ENCODE results near the gene KLHL35.

KLHL35 gene

GRCh38 chr11:75445315-75445953, 12.4 kb upstream of the KLHL35 start:
- FAIRE-seq (peak; percentile 94), DNase-seq (ENCODE audit: insufficient read length, low spot score) (peak; percentile 76)

DNA sequence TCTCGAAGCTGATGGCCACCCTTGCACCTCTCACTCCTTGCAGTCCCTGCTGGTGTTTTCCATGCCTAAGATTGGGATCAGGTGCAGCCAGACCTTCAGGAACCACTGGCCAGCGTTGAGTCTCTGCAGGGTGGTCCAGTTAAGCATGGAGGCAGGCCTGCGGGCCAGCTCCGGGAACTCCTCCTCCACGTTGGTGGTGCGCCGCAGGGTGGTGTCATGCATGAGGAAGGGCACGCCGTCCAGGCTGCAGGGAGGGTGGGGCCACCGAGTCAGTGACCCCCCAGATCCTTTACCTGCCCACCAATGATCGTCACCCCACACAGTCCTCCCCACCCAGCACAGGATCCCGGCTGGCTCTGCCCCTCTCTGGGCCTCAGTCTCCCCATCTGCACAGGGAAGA, 10.0 kb upstream of the KLHL35 start:
- DNase-seq (ENCODE audit: insufficient read length, low spot score) (no peak), FAIRE-seq (no peak)
- TF ChIP-seq POLR2AphosphoS5 (IDR thresholded peaks at IDR 0.05; ENCODE audit: low read depth, low read length) (no peak), PAX5 (IDR thresholded peaks at IDR 0.05; ENCODE audit: insufficient read depth, low read length, severe bottlenecking) (no peak), SPI1 (IDR thresholded peaks at IDR 0.05; ENCODE audit: low read depth, low read length) (no peak), POLR2A (IDR thresholded peaks at IDR 0.05; ENCODE audit: low read depth, low read length) (no peak), TAF1 (IDR thresholded peaks at IDR 0.05; ENCODE audit: low read depth, low read length) (no peak), POU2F2 (IDR thresholded peaks at IDR 0.05; ENCODE audit: low read depth, low read length) (no peak)

More at GRCh38 chr11:75445315-75445953, 12.4 kb upstream of the KLHL35 start:
- TF ChIP-seq POLR2A (IDR thresholded peaks at IDR 0.05; ENCODE audit: low read depth, low read length) = no peak
- no peak for TF ChIP-seq POLR2AphosphoS5 (IDR thresholded peaks at IDR 0.05; ENCODE audit: low read depth, low read length)
- no peak for TF ChIP-seq POU2F2 (IDR thresholded peaks at IDR 0.05; ENCODE audit: low read depth, low read length)
- TF ChIP-seq PAX5 (IDR thresholded peaks at IDR 0.05; ENCODE audit: insufficient read depth, low read length, severe bottlenecking) = no peak
- no peak for TF ChIP-seq SPI1 (IDR thresholded peaks at IDR 0.05; ENCODE audit: low read depth, low read length)
- TF ChIP-seq TAF1 (IDR thresholded peaks at IDR 0.05; ENCODE audit: low read depth, low read length) = no peak

DNA sequence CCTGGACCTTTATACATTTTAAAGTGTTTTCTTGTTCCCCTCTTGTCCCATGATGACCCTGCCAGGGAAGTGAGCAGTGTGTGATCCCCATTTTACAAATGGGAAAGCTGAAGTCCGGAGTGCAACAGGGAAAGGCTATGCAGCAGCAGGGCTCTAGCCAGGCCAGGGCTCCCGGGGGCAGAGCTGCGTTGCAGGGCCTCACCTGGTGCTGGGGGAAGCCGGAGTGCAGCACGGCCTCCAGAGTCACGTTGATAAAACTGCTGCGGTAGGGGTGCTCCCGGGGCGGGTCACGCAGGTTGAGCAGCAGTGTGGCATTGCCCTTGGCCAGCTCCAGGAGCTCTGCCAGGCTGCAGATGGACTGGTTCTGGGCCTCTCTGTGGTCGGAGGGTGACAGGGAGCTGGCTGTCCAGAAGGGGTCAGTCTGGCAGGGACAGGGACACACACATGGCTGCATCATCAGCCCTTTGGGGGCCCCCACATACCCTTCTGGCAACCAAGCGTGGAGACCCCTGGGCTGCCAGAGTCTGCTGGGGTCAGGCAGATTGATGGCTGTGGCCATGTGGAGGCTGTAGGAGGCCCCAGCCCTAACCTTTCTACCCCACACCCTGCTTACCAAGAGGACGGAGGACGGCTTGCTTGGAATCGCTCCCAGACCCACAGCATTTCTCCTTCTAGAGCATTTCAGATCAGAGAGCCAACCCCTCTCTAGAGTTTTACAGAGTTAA, 9.3 kb upstream of the KLHL35 start:
- TF ChIP-seq POU2F2 (IDR thresholded peaks at IDR 0.05; ENCODE audit: low read depth, low read length) = no peak
- TF ChIP-seq POLR2A (IDR thresholded peaks at IDR 0.05; ENCODE audit: low read depth, low read length) = no peak
- TF ChIP-seq PAX5 (IDR thresholded peaks at IDR 0.05; ENCODE audit: insufficient read depth, low read length, severe bottlenecking) = no peak
- TF ChIP-seq TAF1 (IDR thresholded peaks at IDR 0.05; ENCODE audit: low read depth, low read length) = no peak
- TF ChIP-seq POLR2AphosphoS5 (IDR thresholded peaks at IDR 0.05; ENCODE audit: low read depth, low read length) = no peak
- no peak for TF ChIP-seq SPI1 (IDR thresholded peaks at IDR 0.05; ENCODE audit: low read depth, low read length)
- FAIRE-seq = no peak

DNA sequence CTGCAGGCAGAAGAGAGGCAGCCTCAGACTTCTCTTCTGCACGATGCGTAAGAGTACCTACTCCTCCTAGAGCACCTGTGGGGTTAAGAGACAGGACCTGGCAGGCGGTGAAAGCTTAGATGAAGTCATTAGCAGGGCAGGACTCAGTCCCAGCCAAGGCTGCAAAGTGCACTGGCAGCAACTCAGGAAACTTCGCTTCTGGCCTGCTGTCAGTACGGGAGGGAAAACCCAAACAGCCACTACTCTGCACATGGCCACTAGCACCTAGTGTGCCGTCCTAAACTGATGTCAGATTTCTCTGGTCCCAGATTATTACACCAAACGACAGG, 8.8 kb upstream of the KLHL35 start:
- DNase-seq (ENCODE audit: insufficient read length, low spot score) = no peak
- FAIRE-seq = no peak
- TF ChIP-seq POLR2AphosphoS5 (IDR thresholded peaks at IDR 0.05; ENCODE audit: low read depth, low read length) = no peak
- no peak for TF ChIP-seq SPI1 (IDR thresholded peaks at IDR 0.05; ENCODE audit: low read depth, low read length)
- no peak for TF ChIP-seq POU2F2 (IDR thresholded peaks at IDR 0.05; ENCODE audit: low read depth, low read length)
- TF ChIP-seq PAX5 (IDR thresholded peaks at IDR 0.05; ENCODE audit: insufficient read depth, low read length, severe bottlenecking) = no peak
- no peak for TF ChIP-seq TAF1 (IDR thresholded peaks at IDR 0.05; ENCODE audit: low read depth, low read length)
- no peak for TF ChIP-seq POLR2A (IDR thresholded peaks at IDR 0.05; ENCODE audit: low read depth, low read length)

More for the DNA sequence above, 9.3 kb upstream of the KLHL35 start:
- DNase-seq (ENCODE audit: insufficient read length, low spot score) = no peak

- FAIRE-seq (no peak), DNase-seq (ENCODE audit: insufficient read length, low spot score) (no peak)
- TF ChIP-seq POLR2A (IDR thresholded peaks at IDR 0.05; ENCODE audit: low read depth, low read length) = no peak
- TF ChIP-seq SPI1 (IDR thresholded peaks at IDR 0.05; ENCODE audit: low read depth, low read length) = no peak
- TF ChIP-seq POU2F2 (IDR thresholded peaks at IDR 0.05; ENCODE audit: low read depth, low read length) = no peak
- TF ChIP-seq POLR2AphosphoS5 (IDR thresholded peaks at IDR 0.05; ENCODE audit: low read depth, low read length) = no peak
- TF ChIP-seq PAX5 (IDR thresholded peaks at IDR 0.05; ENCODE audit: insufficient read depth, low read length, severe bottlenecking) = no peak
- TF ChIP-seq TAF1 (IDR thresholded peaks at IDR 0.05; ENCODE audit: low read depth, low read length) = no peak
Measured at GRCh38 chr11:75440960-75441803, 8.2 kb upstream of the KLHL35 start.

DNA sequence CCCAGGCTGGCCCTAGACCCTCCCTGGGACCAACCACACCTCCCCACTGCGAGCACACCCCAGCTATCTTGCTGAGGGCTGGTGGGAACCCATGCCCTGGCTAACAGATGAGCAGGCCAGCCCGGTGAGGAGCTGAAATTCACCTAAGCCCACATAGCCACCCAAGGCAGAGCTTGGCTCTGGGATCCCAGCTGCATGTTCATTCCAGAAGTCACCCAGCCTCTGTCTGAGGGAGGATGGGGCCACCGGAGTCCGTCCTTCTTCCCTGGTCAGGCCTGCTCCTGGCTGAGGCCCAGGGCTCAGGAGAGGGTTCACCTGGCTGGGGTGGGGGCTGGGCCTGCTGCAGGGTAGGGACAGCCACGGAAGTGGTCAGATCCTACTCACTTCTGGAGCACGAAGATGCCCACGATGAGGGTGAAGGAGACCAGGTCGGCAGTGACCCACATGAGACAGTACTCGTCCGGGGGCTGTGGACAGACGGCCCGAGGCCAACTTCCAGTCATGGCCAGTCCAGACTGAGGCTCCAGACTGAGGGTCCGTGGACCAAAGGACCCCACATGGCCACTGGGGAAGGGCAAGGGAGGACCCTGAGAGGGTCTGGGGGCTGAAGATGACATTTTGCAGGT, 6.6 kb upstream of the KLHL35 start:
- TF ChIP-seq PAX5 (IDR thresholded peaks at IDR 0.05; ENCODE audit: insufficient read depth, low read length, severe bottlenecking) = no peak
- DNase-seq (ENCODE audit: insufficient read length, low spot score) = no peak
- no peak for FAIRE-seq

DNA sequence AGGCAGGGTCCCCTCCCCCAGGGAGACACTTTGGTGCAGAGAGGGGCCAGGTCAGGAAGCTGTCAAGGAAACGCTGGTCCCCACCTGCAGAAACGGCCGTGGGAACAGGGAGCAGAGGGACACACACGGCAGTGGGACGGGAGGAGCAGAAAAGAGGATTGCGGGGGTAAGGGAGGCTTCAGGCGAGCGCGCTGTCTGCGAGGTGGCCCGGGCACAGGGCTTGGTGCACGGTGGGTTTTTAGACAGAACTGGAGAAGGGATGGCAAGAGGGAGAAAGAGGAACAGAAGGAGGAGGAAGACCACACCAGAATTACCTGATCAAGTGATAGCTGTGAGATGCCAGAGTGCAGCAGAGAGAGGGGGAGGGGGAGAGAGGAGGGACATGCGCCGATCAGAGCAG, 6.0 kb upstream of the KLHL35 start:
- TF ChIP-seq POLR2AphosphoS5 (IDR thresholded peaks at IDR 0.05; ENCODE audit: low read depth, low read length) = no peak
- DNase-seq (ENCODE audit: insufficient read length, low spot score) (no peak), FAIRE-seq (no peak)

DNA sequence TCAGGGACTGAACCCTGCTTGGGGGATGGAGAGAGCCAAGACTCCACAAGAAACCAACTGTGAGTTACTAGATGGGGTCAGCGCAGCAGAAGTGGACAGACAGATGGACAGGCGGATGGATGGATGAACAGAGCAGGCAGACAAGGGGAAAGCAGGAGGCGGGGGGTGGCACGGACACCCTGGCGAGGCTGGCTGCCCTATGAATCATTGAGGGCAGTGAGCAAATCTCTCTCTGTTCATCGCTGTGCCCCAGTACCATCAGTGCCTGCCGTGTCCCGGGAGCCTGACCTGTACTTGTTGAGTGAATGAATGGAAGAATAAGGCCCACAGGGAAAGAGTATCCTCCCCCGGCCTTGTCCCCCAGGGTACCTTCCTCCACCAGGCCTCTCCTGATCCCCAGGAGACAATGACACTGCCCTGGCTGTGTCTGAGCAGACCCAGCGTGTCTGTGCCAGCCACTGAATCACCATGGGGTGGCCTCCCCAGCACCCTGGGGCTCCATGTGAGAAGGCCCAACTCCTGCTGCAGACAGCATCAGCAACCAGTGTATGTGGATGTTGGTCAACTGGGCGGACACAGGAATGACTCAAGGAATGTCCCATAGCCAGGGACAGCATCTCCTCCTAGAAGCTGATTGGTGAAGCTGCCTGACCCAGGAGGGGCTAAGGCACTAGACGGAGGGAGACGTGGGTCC, 5.1 kb upstream of the KLHL35 start:
- DNase-seq (ENCODE audit: insufficient read length, low spot score) (no peak), FAIRE-seq (no peak)
- TF ChIP-seq PAX5 (IDR thresholded peaks at IDR 0.05; ENCODE audit: insufficient read depth, low read length, severe bottlenecking) = no peak
- no peak for TF ChIP-seq POLR2A (IDR thresholded peaks at IDR 0.05; ENCODE audit: low read depth, low read length)

DNA sequence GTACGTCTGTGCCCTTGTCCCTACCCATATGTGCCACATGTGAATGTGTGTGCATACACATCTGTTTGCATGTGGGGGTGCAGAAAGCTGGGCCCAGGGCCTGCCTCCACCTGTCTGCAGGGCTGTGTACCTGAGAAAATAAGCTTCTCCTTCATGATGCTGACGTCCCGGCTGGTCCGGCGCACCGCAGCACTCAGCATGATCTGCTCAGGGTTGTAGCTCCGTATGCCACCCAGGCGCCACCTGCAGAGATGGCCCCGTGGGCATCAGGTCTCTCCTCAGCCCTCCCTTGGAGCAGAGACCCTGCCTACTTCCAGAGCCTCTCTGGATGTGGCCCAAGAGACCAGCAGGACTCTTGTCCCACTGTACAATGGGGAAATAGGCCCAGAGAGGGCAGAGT, 3.8 kb upstream of the KLHL35 start:
- DNase-seq (ENCODE audit: insufficient read length, low spot score) (no peak), FAIRE-seq (no peak)
- TF ChIP-seq TAF1 (IDR thresholded peaks at IDR 0.05; ENCODE audit: low read depth, low read length) (no peak), POU2F2 (IDR thresholded peaks at IDR 0.05; ENCODE audit: low read depth, low read length) (no peak), POLR2AphosphoS5 (IDR thresholded peaks at IDR 0.05; ENCODE audit: low read depth, low read length) (no peak), SPI1 (IDR thresholded peaks at IDR 0.05; ENCODE audit: low read depth, low read length) (no peak), PAX5 (IDR thresholded peaks at IDR 0.05; ENCODE audit: insufficient read depth, low read length, severe bottlenecking) (no peak), POLR2A (IDR thresholded peaks at IDR 0.05; ENCODE audit: low read depth, low read length) (no peak)
